IPS-11a (cell line): ENCODE measurements around the gene GPR137.

ENCODE experiments used
- H3K4me3 ChIP-seq: one replicate; pipeline ENCODE4 v1.5.1; 2013; ENCODE audit warnings: low read depth, low read length, control low read depth

The GPR137 gene

DNA sequence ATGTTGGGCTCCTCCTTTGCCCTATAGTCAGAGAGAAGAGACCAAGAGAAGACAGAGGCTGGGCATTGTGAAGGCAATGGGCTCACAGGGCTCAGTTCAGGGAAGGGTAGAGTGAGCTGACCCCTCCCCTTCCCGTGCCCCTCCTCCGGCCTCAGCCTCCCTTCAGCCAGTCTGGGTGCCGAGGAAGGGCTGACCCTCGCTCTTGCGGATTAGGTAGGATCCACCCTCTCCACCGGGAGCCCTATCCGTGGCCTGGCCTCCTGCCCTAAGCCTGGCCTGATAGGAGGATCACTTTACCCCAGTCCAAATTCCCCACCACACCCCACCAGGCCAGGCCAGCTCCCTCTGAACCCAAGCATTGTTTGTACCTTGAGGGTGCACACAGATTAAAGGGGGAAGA, 37.1 kb upstream of the GPR137 start:
- H3K4me3 ChIP-seq = no peak overlapping the region

DNA sequence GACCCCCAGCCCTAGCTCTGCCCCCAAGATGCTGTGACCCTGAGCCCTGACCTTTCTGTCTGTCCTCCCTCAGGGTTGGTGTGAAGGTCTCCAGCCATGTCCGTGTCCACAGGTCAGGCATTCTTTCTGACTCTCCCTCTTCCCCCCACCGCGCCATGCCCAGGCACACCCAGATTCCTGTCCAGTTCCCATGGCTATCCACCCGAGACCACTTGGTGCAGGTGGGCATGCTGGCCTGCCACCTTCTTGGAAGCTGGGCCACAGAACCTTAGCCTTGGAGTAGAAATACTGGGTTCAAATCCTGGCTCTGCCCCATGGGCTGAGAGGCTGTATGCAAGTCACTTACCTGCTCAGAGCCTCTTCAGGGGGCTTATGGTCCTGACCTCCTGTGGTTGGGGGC, 36.6 kb upstream of the GPR137 start:
- no peak overlapping the region for H3K4me3 ChIP-seq

DNA sequence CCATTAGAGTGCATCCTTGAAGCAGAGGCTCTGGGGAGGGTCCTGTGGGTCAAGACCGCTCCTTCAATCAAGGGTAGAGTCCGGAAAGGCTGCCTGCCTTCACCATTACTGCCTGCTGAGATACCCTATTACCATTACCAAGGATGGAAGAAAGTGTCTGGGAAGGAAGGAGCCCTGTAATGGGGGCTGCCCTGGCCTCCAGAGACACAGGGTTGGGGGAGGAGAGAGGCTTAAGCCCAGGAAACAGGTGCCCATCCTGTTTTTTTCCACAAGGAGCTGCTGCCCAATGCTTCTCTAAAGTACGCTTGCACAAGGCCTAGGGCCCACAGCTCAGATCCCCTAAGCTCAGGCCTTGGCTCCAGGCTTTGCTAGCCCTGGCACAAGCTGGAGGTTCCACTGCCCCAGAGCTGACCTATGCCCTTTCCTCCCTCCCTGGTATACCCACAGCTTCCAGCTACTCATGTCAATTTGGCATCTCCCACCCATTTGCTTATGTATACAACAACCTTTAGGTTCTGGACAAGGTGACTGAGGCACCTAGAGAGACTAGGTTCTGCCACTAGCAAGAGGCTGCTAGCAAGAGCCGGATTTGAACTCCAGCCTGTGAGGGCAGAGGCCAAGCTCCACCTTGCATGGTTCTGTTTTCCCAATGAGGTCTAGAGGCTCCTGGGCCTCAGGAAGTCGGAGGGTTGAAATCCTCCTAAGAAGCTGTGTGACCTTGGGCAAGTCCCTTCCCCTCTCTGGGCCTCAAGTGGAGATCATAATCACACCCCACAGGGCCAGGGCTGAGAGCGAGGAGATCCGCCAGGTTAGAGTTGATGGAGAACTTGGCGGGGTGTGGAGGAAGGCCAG, 35.9 kb upstream of the GPR137 start:
- no peak overlapping the region for H3K4me3 ChIP-seq

DNA sequence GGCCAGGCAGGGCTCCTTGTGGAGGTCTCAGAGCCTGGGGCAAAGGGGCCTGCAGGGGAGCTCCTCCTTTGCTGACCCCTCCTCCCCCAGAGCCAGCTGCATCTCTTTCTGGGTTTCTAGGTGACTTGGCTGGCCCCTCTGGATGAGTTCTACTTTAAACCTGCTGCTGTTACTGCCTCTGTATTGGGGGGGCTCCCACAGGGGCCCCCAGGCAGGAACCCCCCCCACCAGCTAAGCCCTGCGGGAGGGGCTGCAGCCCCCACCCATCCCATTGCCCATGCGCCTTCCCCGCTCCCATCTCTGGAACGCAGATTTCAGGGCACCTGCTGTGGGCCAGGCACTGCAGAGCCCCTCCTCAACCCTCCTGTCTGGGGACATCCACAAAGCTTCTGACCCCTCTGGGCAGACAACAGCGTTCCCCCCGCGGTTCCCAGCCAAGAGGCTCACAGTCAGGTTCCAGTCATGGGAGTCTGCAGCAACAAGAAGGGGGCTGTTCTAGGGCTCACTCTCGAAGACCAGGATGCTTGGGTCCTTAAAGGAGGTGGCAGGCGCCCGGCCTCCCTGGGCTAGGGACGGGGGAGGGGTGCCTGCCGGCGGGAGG, 35.1 kb upstream of the GPR137 start:
- peak overlapping the region; percentile 46 for H3K4me3 ChIP-seq

DNA sequence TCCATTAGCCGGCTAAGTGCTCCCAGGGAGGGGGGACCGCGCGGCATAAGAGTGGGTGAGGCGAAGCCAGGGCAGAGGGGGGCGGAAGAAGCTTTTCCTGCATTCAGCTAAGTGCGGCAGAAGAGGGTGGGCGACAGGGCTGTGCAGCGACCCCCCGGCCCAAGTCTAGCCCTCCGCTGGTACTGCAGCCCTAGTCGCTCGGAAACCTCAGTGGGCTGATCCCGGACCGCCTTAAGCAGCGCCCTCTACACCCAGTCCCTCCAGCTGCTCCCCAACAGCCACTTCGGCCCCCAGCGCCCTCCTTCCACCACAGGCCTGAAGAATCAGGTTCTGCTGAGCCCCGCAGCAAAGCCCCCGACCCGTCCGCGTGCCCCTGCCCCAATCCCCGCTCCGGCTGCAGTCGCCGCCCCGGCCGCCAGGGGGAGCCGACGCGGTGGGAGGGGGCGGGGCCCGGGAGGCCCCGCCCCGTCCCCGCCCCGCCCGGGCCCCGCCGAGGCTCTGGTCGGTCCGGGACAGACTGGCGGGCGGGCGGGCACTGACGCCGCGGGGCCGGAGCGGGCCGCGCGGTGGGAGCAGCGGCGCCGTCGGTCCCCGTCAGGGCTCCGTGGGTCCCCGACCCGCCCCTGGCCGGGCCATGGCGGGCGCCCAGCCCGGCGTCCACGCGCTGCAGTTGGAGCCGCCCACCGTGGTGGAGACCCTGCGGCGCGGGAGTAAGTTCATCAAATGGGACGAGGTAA, 34.5 kb upstream of the GPR137 start, which contains the start of gene PLCB3:
Gene PLCB3 (plus strand): TSS at position 515 of the 737 bp plus-strand sequence. CDS start 120 bp downstream, at position 635.
- peak within 1 kb of the TSS; percentile 85 for H3K4me3 ChIP-seq

DNA sequence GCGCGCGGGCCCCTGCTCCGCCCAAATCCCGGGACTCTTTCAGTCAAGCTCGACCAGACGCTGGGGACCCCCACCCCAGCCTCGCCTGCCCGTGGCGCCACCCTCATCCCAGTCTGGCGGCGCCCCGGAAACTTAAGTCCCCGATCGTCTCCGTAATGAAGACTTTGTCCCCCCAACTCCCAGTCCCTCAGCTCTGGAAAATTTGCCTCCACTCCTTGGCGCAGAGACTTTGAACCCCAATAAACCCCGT, 34.0 kb upstream of the GPR137 start:
- H3K4me3 ChIP-seq = peak overlapping the region; percentile 85

GRCh38 chr11:64252003-64252872, 33.4 kb upstream of the GPR137 start:
- H3K4me3 ChIP-seq = peak overlapping the region; percentile 85

- no peak overlapping the region for H3K4me3 ChIP-seq
Observed at GRCh38 chr11:64253043-64253442, 32.6 kb upstream of the GPR137 start.

GRCh38 chr11:64253481-64253880, 32.2 kb upstream of the GPR137 start:
- no peak overlapping the region for H3K4me3 ChIP-seq

DNA sequence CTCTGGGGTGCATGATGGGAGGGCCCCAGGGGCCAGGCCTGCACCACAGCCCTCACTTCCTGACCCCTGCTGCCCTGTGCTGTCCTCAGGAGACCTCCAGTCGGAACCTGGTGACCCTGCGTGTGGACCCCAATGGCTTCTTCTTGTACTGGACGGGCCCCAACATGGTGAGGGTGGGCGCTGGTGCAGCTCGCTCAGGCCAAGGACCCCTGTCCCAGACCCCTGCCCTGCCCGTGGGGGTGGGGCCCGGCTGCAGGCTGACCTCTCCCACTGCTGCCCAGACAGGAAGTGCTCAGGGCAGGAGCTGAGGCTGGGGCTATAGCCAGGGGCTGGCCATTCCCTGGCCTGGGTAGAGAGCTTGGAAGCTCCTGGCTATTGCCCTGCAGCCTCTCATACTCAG, 31.3 kb upstream of the GPR137 start:
- H3K4me3 ChIP-seq = no peak overlapping the region

GRCh38 chr11:64255135-64256128, 30.2 kb upstream of the GPR137 start:
- no peak overlapping the region for H3K4me3 ChIP-seq

DNA sequence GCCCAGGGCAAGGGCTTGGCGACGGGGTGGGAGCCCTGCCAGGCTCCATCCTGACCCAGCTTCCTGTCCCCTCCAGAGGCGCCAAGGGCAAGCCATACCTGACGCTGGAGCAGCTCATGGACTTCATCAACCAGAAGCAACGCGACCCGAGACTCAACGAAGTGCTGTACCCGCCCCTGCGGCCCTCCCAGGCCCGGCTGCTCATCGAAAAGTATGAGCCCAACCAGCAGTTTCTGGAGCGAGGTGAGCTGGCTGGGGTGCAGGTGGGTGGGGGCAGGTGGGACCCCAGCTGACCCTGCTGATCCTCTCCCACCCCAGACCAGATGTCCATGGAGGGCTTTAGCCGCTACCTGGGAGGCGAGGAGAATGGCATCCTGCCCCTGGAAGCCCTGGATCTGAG, 29.3 kb upstream of the GPR137 start:
- H3K4me3 ChIP-seq = no peak overlapping the region

DNA sequence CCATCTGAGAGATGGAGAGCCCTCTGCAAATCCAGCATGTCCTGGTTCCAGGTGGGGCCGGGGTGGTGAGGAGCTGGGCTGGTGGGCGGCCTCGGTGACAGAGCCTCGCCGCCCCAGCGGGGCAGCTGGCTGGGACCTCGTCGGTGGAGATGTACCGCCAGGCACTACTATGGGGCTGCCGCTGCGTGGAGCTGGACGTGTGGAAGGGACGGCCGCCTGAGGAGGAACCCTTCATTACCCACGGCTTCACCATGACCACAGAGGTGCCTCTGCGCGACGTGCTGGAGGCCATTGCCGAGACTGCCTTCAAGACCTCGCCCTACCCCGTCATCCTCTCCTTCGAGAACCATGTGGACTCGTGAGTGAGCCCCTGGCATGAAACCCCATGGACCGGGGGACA, 27.3 kb upstream of the GPR137 start:
- no peak overlapping the region for H3K4me3 ChIP-seq

- H3K4me3 ChIP-seq = no peak overlapping the region
Observed at GRCh38 chr11:64258946-64259532, 26.6 kb upstream of the GPR137 start.

GRCh38 chr11:64259533-64260067, 26.0 kb upstream of the GPR137 start:
- no peak overlapping the region for H3K4me3 ChIP-seq

GRCh38 chr11:64260147-64260708, 25.4 kb upstream of the GPR137 start:
- H3K4me3 ChIP-seq = no peak overlapping the region

GRCh38 chr11:64261556-64262080, 24.0 kb upstream of the GPR137 start:
- H3K4me3 ChIP-seq = no peak overlapping the region

- H3K4me3 ChIP-seq = no peak overlapping the region
Observed at GRCh38 chr11:64262271-64263002, 23.2 kb upstream of the GPR137 start.
